GM13977 (cell line): ENCODE measurements around the gene C17orf107.

Experiments used
- DNase-seq: peaks from one replicate; pipeline ENCODE4 v3.0.0; 2012; ENCODE audit warnings: low spot score
- in situ Hi-C: fragments of 300-500 bp; cut with MboI; formaldehyde crosslinking; loops from one replicate; pipeline ENCODE4 v1.12.0; 2022; ENCODE audit warnings: low sequenced_read_pairs, low pct_unique_long_range_greater_than_20kb, mixed read lengths, inconsistent platforms; ENCODE audit not compliant: unreplicated experiment
- TF ChIP-seq, protein P1 (sequence below): IDR thresholded peaks from 2 replicates; pipeline ENCODE4 v1.5.1; 2012; ENCODE audit warnings: mild to moderate bottlenecking, control low read depth; ENCODE audit not compliant: insufficient read depth; ENCODE audit errors: extremely low read depth, missing control alignments

C17orf107 gene

DNA sequence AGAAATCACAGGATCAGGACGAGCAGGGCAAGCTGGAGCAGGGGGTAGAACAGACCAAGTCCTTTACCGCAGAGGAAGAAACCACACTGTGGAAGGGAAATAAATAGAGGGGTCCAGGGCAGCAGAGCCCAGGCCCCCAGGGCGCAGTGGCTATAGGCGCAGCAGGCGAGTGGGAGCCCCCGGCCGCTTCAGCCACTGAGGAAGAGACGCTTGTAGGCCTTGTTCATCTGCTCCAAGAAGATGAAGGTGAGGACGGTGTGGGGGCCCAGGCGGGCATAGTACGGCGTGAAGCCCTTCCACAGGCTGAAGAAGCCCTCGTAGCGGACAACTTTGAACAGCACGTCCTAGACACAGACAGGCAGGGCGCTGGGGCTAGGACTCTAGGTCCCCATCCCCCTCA is 38.2 kb downstream of the C17orf107 start:
- in situ Hi-C loops = no loop called here
- TF ChIP-seq, protein P1, sequence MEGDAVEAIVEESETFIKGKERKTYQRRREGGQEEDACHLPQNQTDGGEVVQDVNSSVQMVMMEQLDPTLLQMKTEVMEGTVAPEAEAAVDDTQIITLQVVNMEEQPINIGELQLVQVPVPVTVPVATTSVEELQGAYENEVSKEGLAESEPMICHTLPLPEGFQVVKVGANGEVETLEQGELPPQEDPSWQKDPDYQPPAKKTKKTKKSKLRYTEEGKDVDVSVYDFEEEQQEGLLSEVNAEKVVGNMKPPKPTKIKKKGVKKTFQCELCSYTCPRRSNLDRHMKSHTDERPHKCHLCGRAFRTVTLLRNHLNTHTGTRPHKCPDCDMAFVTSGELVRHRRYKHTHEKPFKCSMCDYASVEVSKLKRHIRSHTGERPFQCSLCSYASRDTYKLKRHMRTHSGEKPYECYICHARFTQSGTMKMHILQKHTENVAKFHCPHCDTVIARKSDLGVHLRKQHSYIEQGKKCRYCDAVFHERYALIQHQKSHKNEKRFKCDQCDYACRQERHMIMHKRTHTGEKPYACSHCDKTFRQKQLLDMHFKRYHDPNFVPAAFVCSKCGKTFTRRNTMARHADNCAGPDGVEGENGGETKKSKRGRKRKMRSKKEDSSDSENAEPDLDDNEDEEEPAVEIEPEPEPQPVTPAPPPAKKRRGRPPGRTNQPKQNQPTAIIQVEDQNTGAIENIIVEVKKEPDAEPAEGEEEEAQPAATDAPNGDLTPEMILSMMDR = no peak
- no peak for DNase-seq

DNA sequence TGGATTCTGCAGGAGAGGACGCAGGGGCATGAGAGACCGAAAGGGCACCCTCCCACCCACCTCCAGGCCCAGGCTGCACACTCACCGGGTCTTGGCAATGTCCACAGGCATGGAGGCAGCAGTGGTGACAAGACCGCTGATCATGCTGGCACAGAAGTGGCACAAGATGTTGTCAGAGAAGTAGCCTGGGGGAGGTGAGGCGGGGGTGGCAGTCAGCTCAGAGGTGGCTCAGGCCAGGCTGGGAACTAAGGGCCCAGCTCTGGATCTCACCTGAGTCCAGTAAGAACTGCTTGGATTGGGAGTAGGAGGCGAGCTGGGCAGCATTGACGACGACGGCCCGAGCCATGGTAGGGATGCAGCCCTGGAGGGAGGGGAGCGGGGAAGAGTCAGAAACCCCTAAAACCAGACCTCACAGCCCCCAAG is 38.7 kb downstream of the C17orf107 start:
- in situ Hi-C loops = no loop called here
- DNase-seq = peak; percentile 15
- TF ChIP-seq, protein P1 = no peak

DNA sequence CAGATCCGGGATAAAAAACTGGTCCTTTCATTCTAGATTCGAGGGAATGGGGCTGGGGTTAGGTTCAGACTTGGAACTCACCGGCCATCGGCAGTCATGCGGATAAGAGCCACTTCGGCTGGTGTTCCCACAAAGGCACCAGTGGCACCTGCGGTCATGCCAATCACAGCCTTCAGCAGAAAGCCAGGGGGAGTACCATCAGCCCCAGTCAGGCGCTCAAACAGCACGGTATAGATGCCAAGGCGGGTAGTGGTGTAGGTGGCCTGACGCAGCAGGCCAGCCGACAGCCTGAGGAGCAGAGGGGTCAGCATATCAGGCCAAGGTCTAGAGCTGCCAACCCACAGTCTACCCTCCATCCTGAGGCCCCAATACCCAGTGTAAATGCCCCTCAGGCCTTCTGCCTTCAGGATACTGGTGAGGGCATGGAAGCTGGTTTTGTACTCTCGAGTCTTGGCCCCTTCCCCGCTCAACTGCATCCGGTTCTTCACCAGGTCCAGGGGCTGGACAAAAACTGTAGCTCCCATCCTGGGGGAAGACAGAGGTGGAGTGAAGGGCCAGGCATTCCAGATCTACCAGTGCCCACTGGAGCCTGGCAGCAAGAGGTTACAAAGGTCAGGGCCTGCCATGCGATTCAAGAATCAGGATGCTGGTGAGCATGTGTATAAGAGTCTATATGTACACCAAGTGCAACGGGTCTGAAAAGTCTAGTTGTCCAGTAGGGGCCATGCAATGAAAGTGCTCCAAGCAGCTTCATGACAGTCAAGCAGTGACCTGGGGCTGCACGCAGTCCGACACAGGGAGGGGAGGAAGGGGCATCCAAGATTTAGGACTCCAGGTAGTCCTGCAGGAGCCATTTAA is 39.6 kb downstream of the C17orf107 start:
- DNase-seq = peak; percentile 45
- in situ Hi-C loops = no loop called here
- TF ChIP-seq, protein P1 = no peak

DNA sequence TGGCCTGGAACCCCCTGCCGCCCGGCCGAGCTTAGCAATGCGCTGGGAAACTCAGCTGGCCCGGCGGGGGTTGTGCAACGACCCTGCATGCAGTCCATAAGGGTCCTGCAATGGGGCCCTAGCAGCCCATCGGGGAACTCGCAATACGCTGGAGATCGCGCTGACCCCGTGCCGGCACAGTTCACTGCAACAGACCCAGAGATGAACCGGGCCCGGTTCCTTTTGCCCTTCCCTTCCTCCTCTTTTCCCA is 40.1 kb downstream of the C17orf107 start:
- in situ Hi-C loops = no loop called here
- TF ChIP-seq, protein P1 = no peak
- DNase-seq = no peak

DNA sequence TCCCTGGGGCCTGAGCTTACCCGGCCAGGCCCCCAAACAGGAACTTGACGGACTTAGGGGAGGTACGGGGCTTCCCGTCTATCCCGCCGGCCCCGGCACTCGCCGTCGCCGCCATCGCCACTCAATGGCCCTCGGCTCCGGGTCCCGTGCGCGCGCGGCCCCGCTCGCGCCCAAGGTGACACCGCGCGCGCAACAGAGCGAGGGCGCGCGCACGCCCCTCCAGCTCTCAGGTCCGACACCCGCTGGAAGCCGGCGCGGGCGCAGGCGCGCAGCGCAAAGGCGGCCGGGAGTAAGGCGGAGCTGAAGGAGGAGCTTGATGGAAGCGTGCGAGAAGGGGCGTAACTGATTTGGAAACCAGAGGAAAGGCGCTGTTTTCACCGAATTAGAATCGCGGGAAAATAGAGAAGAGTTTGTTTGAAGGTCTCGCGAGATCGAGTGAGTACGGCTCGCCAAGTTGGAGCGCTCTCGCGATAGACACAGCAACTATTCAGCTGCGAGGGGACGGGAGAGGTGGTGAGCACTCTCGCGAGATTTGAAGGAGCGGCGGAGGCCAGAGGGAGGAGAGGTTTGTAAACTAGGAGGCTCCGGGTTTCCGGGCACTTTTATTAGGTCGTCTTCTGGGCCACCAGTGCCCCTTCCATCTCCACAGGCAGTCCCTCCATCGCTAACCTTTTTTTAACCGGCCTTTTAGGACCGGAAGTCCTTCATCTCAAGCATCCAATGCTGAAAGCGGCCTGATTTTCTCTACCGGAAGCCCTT is 40.6 kb downstream of the C17orf107 start, which contains the start of the genes RNF167 and SLC25A11:
TSS of gene RNF167 (plus strand) at position 473 of the 759 bp plus-strand sequence. CDS start 642 bp downstream, outside the sequence.
TSS of gene SLC25A11 (minus strand) at position 251 of the 759 bp plus-strand sequence. CDS start at position 115, 136 bp downstream.
- DNase-seq = peak; percentile 99
- TF ChIP-seq, protein P1 = no peak
- in situ Hi-C loops = no loop called here

DNA sequence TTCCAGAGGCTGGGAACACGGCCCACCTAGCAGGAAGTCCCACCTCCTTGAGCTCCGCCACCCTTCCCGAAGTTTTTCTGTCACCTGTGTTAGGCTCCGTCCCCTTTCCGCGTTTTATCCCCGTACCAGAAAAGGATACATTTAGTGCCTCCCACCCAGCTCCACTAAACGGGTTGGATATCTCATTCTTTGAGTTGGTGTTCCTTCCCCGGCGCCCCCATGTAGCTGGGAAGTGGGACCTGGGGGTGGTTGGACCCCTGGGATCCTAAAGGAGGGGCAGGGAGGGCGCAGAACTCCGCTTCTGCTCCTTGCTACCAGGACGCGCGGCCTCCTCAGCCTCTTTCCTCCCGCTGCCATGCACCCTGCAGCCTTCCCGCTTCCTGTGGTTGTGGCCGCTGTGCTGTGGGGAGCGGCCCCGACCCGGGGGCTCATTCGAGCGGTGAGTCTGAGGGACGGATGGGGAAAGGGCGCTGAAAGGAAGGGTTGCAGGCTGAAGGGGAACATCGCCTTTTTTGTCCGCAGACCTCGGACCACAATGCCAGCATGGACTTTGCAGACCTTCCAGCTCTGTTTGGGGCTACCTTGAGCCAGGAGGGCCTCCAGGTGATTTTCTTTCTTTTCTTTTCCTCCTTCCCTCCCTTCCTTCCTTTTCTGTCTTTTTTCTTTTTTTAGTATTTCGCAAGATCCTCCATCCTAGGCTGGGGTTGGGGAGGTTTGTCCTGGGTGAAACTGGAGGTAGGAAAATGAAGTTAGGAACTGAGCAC is 41.4 kb downstream of the C17orf107 start:
- DNase-seq = peak; percentile 11
- TF ChIP-seq, protein P1 = no peak
- in situ Hi-C loops = no loop called here
